ENCODE measurements around the gene S100P.
A peak's percentile ranks its signal among the peaks of the same experiment; 100 is the strongest.
"Not testable (repeated sequence)": the region's sequence is repeated elsewhere in the genome, so short reads cannot be mapped to it uniquely, and the experiment has no call there.

S100P gene

DNA sequence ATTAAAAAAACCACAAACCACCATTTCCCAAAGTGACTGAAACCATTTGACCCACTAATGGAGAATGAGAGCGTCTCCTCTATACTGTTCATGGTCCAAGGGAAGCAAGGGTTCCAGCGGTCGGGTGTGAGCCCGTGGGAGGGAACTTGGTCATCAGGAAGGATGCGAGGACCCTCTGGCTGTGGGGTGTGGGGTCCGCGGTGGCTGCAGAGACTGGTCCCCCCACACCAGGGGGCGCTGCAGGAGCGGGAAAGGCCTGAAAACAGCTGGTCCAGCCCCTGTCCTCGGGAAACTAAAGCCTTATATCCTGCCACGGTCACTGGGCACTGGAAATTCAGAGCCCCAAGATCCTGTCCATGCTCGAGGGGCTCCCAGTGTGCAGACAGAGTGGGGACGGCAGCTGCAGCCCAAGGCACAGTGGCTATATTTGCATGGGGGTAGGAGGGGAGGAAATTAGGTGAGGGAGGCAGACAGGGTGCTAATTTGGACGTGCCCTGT, 26.6 kb downstream of the S100P start:
- DNase-seq (ENCODE audit: low read depth in 1 of 2, low spot score in 1 of 2): peak; percentile 70 to 76

DNA sequence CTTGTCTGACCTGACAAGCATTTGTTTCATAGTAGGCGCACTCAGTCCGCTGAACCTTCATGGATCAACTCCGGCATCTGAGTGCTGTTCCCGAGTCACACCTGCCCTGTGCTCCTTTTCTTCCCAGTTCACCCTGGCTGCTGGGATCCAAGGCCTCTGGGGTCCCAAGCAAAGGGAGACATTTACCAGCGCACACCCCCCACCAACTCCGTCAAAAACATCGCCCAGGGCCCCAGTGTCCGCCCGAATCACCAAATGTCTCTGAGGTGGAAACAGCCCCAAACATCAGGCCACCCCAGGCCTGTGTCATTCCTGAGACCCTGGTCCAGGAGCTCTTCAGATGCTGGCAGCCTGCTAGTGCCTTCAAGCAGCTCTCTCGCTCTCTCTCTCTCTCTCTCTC, 27.4 kb downstream of the S100P start:
- DNase-seq (ENCODE audit: low read depth in 1 of 2, low spot score in 1 of 2): no peak

DNA sequence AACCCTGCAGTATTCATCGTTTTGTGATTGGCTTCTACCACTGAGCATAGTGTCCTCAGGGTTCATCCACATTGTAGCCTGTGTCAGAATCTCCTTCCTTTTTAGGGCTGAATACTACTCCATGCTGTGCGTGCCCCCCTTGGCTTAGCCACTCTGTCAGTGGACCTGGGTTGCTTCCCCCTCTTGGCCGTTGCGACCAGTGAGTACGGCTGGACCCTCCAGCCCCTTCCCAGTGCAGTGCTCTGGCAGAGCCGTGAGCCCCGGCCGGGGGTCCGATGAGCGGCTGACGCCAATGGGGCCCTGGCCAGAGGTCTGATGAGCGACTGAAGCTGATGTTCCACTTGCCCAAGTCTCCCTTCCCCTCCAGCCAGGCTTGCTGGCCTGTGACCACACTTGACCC, 29.2 kb downstream of the S100P start:
- no peak for DNase-seq (ENCODE audit: low read depth in 1 of 2, low spot score in 1 of 2)

DNA sequence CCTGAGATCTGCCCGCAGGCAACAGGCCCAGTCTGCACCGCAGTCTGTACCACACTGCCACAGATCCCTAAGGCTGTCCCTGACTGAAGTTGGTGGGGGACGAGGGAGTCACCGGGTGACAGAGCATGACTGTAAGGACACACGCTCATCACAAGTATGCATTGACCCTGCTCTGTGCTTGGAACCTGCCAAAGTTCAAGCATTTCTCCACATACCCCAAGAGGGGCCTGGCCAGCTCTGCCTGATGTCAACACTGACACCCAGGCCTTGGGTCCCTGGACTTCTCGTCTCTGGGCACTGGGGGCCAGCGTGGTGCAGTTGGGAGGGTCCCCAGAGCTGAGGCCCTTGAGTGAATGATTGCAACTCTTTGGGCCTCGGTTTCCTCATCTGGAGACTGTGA, 30.2 kb downstream of the S100P start:
- no peak for DNase-seq (ENCODE audit: low read depth in 1 of 2, low spot score in 1 of 2)

- no peak for DNase-seq (ENCODE audit: low read depth in 1 of 2, low spot score in 1 of 2)
These were observed 30.9 kb downstream of the S100P start for GRCh38 chr4:6724421-6725111.

DNA sequence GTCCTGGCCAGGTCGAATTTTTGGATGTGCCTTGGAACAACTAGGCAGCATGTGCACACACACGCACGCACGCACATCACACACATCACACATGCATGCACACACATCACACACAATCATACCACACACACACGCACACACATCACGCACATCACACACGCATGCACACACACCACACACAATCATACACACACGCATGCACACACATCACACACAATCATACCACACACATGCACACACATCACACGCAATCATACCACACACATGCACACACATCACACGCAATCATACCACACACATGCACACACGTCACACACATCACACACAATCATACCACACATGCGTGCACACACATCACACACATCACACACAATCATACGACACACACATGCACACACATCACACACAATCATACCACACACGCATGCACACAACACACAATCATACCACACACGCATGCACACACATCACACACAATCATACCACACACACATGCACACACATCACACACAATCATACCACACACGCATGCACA, 31.8 kb downstream of the S100P start:
- DNase-seq (ENCODE audit: low read depth in 1 of 2, low spot score in 1 of 2): not testable (repeated sequence)

GRCh38 chr4:6727081-6727942, 33.6 kb downstream of the S100P start:
- DNase-seq (ENCODE audit: low read depth in 1 of 2, low spot score in 1 of 2): no peak

- DNase-seq (ENCODE audit: low read depth in 1 of 2, low spot score in 1 of 2): no peak
These were observed 34.2 kb downstream of the S100P start for GRCh38 chr4:6727943-6728250.

- no peak for DNase-seq (ENCODE audit: low read depth in 1 of 2, low spot score in 1 of 2)
These were observed 34.8 kb downstream of the S100P start for GRCh38 chr4:6728320-6729029.

DNA sequence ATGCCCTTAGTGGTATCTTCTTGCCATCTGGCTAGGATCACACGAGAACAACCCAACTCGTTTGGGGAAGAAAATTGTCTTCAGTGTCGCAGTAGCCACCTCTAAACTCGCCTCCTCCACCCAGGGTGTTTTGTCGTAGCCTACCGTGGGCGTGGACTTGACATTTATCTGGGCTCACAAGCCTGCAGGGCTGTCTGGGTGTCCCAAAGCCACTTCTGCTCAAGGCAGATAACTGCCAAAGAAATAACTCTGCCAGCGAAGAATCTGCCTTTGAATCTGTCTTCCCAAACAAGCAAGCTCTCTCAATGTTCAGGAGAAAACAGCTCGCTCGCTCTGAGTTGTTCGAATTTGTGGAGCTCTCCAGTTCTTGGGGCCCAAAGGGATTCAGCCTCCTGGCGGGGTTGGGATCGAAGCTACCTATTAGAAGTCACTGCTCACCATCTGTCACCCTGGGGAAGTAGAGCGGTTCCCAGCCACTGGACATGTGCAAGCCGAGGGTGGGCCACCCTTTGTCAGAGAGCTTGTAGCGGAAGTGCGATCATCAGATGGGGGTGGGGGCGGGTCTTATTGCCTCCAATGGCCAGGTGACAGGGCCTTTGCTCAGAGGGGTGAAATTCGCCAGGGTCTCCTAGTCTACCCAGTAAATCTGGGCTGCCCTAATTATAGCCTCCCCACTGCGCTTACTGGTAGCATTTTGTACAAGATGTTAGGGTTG, 37.1 kb downstream of the S100P start:
- no peak for DNase-seq (ENCODE audit: low read depth in 1 of 2, low spot score in 1 of 2)

GRCh38 chr4:6731318-6731675, 37.6 kb downstream of the S100P start:
- no peak for DNase-seq (ENCODE audit: low read depth in 1 of 2, low spot score in 1 of 2)

GRCh38 chr4:6731780-6732179, 38.1 kb downstream of the S100P start:
- DNase-seq (ENCODE audit: low read depth in 1 of 2, low spot score in 1 of 2): no peak

DNA sequence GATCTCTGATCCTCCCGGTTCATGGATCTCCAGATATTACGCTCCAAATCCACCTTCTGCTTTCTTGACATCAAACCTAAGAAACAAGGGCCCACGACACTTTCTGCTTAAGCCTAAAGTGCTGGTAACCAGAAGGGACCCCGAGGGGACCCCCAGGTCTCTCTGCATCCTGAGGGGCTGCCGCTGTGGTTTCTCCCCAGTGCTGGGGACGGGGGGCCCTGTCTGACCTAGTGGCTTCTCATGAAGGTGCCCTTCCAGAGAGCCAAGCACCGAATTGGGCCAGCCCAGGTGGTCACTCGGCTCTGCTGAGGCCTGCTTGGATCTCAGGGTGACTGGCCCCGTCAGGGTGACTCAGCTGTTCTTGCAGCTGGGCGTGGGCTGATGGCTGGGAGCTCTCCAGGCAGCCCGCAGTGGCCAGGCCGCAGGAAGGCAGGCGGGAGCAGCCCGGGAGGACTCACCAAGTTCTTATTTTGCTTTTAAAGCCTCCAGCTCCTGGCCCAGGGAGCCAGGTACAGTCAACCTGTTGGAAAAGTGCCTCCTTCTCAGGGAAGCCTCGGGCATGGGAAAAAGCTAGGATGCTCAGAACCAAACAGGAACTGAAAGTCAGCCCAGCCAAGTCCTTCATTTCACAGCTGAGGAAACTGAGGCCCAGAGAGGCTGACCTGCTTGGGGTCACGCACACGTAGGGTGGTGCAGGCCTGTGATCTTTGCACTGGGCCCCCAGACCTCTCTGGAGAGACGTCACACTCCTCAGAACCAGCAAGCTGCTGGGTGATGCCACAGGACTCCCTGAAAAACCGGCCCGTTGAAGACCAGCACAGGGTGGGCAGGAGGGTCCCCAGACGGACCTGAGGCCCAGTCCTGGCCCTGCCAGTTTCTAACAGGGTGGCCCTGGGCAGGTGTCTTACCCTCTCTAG, 39.0 kb downstream of the S100P start:
- DNase-seq (ENCODE audit: low read depth in 1 of 2, low spot score in 1 of 2): no peak

DNA sequence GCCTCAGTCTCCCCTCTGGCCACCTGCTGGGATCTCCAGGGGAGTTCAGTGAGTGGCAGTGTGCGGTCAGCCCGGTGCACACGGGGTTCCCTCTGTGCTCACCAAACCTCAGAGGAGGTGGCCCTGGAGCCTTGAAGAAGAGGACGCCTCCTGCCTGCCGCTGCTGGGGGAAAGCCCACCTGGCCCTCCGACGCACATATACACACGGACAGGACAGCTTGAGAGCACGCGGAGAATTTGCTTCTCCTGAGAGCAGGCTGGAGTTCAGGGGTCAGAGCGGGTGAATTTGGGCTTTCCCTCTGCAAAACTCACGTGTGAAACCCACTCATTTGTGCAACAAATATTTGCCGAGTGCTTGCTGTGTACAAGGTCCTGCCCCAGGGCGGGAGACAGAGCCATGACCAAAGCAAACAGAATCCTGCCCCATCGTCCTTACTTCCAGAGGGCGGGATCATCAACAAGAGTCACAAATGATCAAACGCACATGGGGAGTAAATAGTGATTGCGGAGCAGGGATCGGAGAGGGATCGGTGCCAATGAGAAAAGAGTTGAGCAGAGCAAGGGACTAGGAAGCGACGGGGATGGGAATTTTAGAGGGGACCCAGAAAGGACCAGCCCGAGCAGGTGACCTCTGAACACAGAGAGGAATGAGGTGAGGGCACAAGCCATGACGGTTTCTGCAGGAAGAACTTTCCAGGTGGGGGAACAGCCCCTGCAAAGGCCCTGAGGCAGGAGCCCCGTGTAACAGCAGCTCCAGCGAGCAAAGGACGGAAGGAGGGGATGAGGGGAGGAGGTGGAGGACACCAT, 39.9 kb downstream of the S100P start:
- DNase-seq (ENCODE audit: low read depth in 1 of 2, low spot score in 1 of 2): no peak

GRCh38 chr4:6734165-6734786, 40.6 kb downstream of the S100P start:
- DNase-seq (ENCODE audit: low read depth in 1 of 2, low spot score in 1 of 2): no peak

- DNase-seq (ENCODE audit: low read depth in 1 of 2, low spot score in 1 of 2): no peak
These were observed 46.2 kb downstream of the S100P start for GRCh38 chr4:6739920-6740319.

DNA sequence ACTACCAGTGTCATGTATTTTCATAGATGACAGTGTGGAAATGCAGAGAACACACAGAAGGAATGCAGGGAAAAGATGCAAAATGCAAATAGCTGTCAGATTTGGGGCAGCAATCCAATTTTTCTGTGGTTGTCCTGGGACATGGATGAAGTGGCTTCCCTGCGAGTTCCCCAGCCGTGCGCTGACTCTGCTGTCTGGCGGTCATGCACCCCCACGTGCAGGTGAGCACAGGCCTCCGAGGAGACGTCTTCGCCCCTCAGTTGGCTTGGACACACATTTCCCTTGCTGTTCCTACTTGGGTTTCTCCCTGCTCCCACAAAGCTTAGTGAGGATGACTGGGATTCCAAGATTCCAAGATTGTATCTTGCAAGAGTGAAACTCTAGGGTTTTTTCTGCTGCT, 46.7 kb downstream of the S100P start:
- no peak for DNase-seq (ENCODE audit: low read depth in 1 of 2, low spot score in 1 of 2)

DNA sequence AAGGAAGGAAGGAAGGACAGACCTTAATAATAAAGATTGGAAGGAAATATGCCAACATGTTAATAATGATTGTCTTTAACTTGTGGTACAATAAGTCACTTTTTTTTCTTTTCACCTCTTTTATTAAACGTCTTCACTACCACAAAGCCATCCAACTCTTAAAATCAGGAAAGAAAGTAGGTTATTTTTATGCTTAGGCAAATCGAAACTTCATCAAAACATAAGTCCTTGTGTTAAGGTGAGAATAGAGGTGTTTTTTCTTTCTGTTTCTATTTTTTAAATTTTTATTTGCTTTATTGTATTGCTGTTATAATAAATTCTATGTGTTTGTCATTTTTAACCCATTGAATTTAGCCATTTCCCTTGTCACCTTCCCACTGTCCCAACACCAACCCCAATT, 48.8 kb downstream of the S100P start:
- DNase-seq (ENCODE audit: low read depth in 1 of 2, low spot score in 1 of 2): no peak

GRCh38 chr4:6742989-6743388, 49.3 kb downstream of the S100P start:
- DNase-seq (ENCODE audit: low read depth in 1 of 2, low spot score in 1 of 2): no peak
